Immature natural killer cell (primary cell): ENCODE data around the gene RELN. TPM values are rescaled to one million over a fixed set of nuclear protein-coding genes. Genes with fewer than 3 reads are reported as not detected.

Source experiments
- DNase-seq, 3 donors: peaks; one replicate each; pipeline ENCODE4 v3.0.0; 2022; ENCODE audit warnings: mixed read lengths in 1 of 3
- H3K27ac Mint-ChIP-seq, 6 donors: one replicate each; pipeline ENCODE4 v1.8.0; 2020; ENCODE audit warnings: mixed read lengths in 6 of 6, mild to moderate bottlenecking in 5 of 6, inconsistent platforms in 4 of 6, moderate library complexity in 3 of 6
- H3K27me3 Mint-ChIP-seq, 3 donors: one replicate each; pipeline ENCODE4 v1.8.0; 2020 to 2021; ENCODE audit warnings: low read depth in 3 of 3, mild to moderate bottlenecking in 3 of 3, mixed read lengths in 3 of 3, moderate library complexity in 3 of 3, inconsistent platforms in 1 of 3
- H3K36me3 Mint-ChIP-seq, 3 donors: one replicate each; pipeline ENCODE4 v1.8.0; 2020; ENCODE audit warnings: mixed read lengths in 3 of 3, inconsistent platforms in 2 of 3, mild to moderate bottlenecking in 2 of 3
- H3K4me1 Mint-ChIP-seq, 2 donors: one replicate each; pipeline ENCODE4 v1.8.0; 2020; ENCODE audit warnings: inconsistent platforms in 2 of 2, mild to moderate bottlenecking in 2 of 2, mixed read lengths in 2 of 2, moderate library complexity in 1 of 2
- H3K4me3 Mint-ChIP-seq, 5 donors: one replicate each; pipeline ENCODE4 v1.8.0; 2020; ENCODE audit warnings: mild to moderate bottlenecking in 5 of 5, mixed read lengths in 5 of 5, inconsistent platforms in 3 of 5, moderate library complexity in 3 of 5
- H3K9me3 Mint-ChIP-seq, 6 donors: one replicate each; pipeline ENCODE4 v1.8.0; 2020; ENCODE audit warnings: mild to moderate bottlenecking in 6 of 6, mixed read lengths in 6 of 6, inconsistent platforms in 4 of 6, moderate library complexity in 3 of 6
- polyA plus RNA-seq, 3 donors: library from polyadenylated mRNA; unstranded; fragments of 300-500 nt; fragmentation: Illumina TruSeq; gene quantifications; one replicate each; pipeline ENCODE4 v1.2.3, GENCODE V29; 2021

The RELN gene
- polyA plus RNA-seq, 3 donors from 2014 or later, result not detected

GRCh38 chr7:103985565-103986126, 3.8 kb downstream of the RELN start:
- H3K27me3 Mint-ChIP-seq, result peaks cover 5 to 14% (median 6%) of the 10 kb centered on the region in 3 donors

GRCh38 chr7:103984050-103984449, 5.4 kb downstream of the RELN start:
- no peak overlapping the region for H3K4me3 Mint-ChIP-seq
- peaks cover 0 to 3% (median 0%) of the 10 kb centered on the region in 3 donors for H3K36me3 Mint-ChIP-seq
- peaks cover 3 to 9% (median 6%) of the 10 kb centered on the region in 3 donors for H3K27me3 Mint-ChIP-seq
- H3K4me1 Mint-ChIP-seq, result no peaks in the 10 kb centered on the region
- no peak overlapping the region for H3K27ac Mint-ChIP-seq
- DNase-seq, result no peak
- peaks cover 0 to 6% (median 0%) of the 10 kb centered on the region in 6 donors for H3K9me3 Mint-ChIP-seq

More at GRCh38 chr7:103985565-103986126, 3.8 kb downstream of the RELN start:
- H3K27ac Mint-ChIP-seq, result no peak overlapping the region
- H3K36me3 Mint-ChIP-seq, result peaks cover 0 to 3% (median 0%) of the 10 kb centered on the region in 3 donors
- no peak overlapping the region for H3K4me3 Mint-ChIP-seq
- peaks cover 0 to 3% of the 10 kb centered on the region in 2 donors for H3K4me1 Mint-ChIP-seq
- DNase-seq, result no peak
- peaks cover 0 to 6% (median 0%) of the 10 kb centered on the region in 6 donors for H3K9me3 Mint-ChIP-seq

DNA sequence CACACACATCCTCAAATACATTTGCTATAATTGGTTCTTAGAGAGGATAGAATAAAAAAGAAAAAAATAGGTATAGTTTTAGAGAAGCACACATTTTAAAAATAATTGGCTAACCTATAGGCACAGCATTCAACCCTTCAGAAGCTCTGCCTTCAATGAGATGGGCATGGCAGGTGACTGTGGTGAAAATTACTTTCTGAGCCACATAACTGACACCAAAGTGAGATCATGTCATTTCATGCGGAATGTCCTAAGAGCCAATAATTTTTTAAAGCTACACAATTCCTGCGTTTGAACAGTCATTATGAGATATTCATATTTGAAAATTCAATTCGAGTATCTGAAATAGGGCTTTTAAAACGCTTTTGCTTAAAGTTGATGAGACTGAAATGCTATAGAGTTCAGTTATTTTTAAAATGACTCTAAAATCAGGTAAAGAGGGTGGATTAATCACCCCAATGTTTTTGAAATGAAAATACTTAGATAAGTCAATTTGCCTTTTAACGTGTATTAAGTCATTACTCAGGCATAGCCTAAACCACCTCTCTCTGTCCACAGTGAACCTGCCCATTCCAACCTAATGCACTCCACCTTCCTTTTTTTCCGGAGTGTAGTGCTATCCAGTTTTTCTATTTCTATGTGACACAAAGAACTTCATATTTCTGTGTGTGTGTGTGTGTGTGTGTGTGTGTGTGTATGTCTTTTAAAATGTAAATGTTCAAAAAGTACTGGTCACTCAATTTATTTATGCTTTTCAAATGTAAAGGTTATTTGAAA, 6.1 kb downstream of the RELN start:
- H3K27me3 Mint-ChIP-seq, result peaks cover 3 to 6% (median 6%) of the 10 kb centered on the region in 3 donors
- peaks cover 0 to 5% (median 0%) of the 10 kb centered on the region in 6 donors for H3K9me3 Mint-ChIP-seq
- no peaks in the 10 kb centered on the region for H3K4me1 Mint-ChIP-seq
- no peak overlapping the region for H3K27ac Mint-ChIP-seq
- H3K36me3 Mint-ChIP-seq, result peaks cover 0 to 2% (median 0%) of the 10 kb centered on the region in 3 donors
- DNase-seq, result no peak
- H3K4me3 Mint-ChIP-seq, result no peak overlapping the region

GRCh38 chr7:103981003-103981423, 8.4 kb downstream of the RELN start:
- no peak overlapping the region for H3K27ac Mint-ChIP-seq
- DNase-seq, result no peak

DNA sequence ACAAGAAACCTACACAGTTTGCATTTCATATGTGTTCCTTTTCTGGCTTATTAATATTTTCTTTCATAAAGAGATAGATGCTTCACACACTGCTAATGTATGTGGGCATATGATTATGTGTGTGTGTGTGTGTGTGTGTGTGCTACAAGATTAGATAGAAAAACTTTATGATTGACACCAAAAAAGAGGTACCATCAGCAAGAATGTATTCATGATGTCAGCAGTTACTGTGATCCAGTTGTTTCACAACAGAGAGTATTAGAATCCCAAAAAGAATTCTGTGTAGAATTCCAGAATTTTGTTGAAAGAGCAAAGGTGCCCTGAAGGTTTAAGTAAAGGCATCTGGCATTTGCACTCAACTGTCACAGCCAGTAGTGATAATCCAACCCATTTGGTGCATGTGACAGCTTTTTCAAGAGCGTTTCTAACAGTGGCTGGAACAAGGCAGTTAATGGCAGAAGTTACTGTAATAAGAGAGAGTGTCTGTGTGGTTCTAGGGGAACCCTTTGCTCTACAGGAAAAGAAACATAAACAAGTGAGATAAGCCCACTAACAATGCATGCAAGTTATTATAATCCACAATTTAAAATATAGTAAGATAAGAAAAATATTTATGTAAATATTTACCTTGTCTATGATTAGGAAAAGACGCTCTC, 16.6 kb downstream of the RELN start:
- H3K9me3 Mint-ChIP-seq, result peaks cover 0 to 5% (median 0%) of the 10 kb centered on the region in 6 donors
- no peak overlapping the region for H3K4me3 Mint-ChIP-seq
- H3K36me3 Mint-ChIP-seq, result no peaks in the 10 kb centered on the region
- no peaks in the 10 kb centered on the region for H3K27me3 Mint-ChIP-seq
- H3K27ac Mint-ChIP-seq, result no peak overlapping the region
- no peak for DNase-seq
- no peaks in the 10 kb centered on the region for H3K4me1 Mint-ChIP-seq

More at GRCh38 chr7:103981003-103981423, 8.4 kb downstream of the RELN start:
- no peaks in the 10 kb centered on the region for H3K9me3 Mint-ChIP-seq
- H3K4me3 Mint-ChIP-seq, result no peak overlapping the region
- no peaks in the 10 kb centered on the region for H3K4me1 Mint-ChIP-seq
- peaks cover 0 to 2% (median 0%) of the 10 kb centered on the region in 3 donors for H3K27me3 Mint-ChIP-seq
- no peaks in the 10 kb centered on the region for H3K36me3 Mint-ChIP-seq

DNA sequence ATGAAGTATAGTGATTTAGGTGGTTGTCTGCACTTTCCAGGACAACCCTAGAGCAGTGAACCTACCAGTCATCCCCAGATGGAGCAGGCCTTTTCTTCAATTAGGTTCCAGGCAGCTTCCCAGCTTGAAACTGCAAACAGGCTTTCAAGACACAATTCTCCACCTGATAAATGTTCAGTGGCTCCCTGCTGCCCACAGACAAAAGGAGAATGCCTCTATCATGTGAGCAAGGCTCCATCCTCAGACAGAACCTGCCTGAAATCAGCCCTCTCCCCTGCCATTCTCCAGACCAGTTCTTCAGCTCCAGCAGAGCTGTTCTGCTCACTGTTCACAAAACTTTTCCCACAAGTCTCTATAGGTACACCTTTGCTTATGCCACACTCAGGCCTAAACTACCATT, 22.1 kb downstream of the RELN start:
- Mint-ChIP-seq H3K27me3 (peaks cover 0 to 2% (median 2%) of the 10 kb centered on the region in 3 donors), H3K4me1 (no peaks in the 10 kb centered on the region)
- DNase-seq, result no peak

GRCh38 chr7:103966593-103967277, 22.7 kb downstream of the RELN start:
- Mint-ChIP-seq H3K36me3 (no peaks in the 10 kb centered on the region), H3K9me3 (peaks cover 0 to 2% (median 0%) of the 10 kb centered on the region in 6 donors), H3K27ac (no peak overlapping the region), H3K27me3 (peaks cover 1 to 2% (median 2%) of the 10 kb centered on the region in 3 donors), H3K4me3 (no peak overlapping the region), H3K4me1 (no peaks in the 10 kb centered on the region)
- DNase-seq, result no peak

More for the DNA sequence above, 22.1 kb downstream of the RELN start:
- no peak overlapping the region for H3K27ac Mint-ChIP-seq
- no peak overlapping the region for H3K4me3 Mint-ChIP-seq
- H3K36me3 Mint-ChIP-seq, result no peaks in the 10 kb centered on the region
- peaks cover 0 to 2% (median 0%) of the 10 kb centered on the region in 6 donors for H3K9me3 Mint-ChIP-seq

DNA sequence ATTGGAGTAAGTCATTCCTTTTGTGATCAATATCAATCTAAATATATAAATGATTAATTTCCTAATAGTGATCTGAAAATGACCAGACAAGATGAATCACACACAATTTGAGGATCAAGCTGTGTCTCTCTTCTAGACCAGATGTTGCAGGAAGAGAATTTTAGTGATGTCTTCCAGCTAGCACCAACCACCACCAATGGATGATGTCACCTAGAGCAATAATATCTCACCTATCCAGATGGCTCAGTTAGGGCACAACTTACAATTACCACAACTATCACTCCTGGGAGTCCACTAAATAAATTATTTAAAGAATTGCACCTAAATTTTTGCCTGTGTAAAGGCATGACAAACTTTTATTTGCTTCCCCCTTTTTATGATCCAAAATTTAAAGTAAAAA, 25.2 kb downstream of the RELN start:
- H3K36me3 Mint-ChIP-seq, result no peaks in the 10 kb centered on the region
- DNase-seq, result no peak
- no peak overlapping the region for H3K4me3 Mint-ChIP-seq
- no peaks in the 10 kb centered on the region for H3K4me1 Mint-ChIP-seq
- peaks cover 0 to 9% (median under 1%) of the 10 kb centered on the region in 6 donors for H3K9me3 Mint-ChIP-seq
- H3K27me3 Mint-ChIP-seq, result peaks cover 1 to 2% (median 2%) of the 10 kb centered on the region in 3 donors
- no peak overlapping the region for H3K27ac Mint-ChIP-seq

- H3K9me3 Mint-ChIP-seq, result peaks cover 0 to 9% (median under 1%) of the 10 kb centered on the region in 6 donors
- H3K27ac Mint-ChIP-seq, result no peak overlapping the region
- no peak overlapping the region for H3K4me3 Mint-ChIP-seq
- H3K36me3 Mint-ChIP-seq, result no peaks in the 10 kb centered on the region
- no peak for DNase-seq
- H3K27me3 Mint-ChIP-seq, result peaks cover 1 to 2% (median 2%) of the 10 kb centered on the region in 3 donors
- H3K4me1 Mint-ChIP-seq, result no peaks in the 10 kb centered on the region
Measured at GRCh38 chr7:103962070-103962469, 27.4 kb downstream of the RELN start.

DNA sequence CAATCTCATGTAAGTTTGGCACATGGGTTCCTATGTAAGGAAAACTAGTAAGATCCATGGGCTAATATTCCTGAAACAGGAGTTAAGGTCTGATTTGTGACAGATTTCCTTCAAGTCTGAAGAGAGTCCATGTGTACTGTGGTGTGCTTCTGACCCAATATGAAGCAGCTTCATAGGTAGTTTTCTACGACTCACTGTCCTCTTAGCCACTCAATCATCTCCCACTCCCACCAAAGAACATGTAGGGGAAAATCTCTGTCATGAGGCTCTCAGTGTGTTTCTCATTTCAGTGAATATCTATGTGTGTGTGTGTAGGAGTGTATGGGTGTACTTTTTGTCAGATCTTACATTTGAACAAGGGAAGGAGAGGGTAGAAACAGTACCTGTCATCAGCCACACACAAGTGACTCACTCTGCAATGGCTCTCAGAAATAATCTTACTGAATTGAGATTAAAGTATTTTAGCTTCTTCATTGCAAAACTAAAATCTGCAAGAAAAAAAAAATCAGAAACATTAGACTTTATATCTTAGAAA, 31.1 kb downstream of the RELN start:
- Mint-ChIP-seq H3K36me3 (no peaks in the 10 kb centered on the region), H3K4me1 (no peaks in the 10 kb centered on the region), H3K27ac (no peak overlapping the region), H3K4me3 (no peak overlapping the region), H3K27me3 (peaks cover 1 to 2% (median 2%) of the 10 kb centered on the region in 3 donors), H3K9me3 (peaks cover 0 to 9% (median under 1%) of the 10 kb centered on the region in 6 donors)
- no peak for DNase-seq

DNA sequence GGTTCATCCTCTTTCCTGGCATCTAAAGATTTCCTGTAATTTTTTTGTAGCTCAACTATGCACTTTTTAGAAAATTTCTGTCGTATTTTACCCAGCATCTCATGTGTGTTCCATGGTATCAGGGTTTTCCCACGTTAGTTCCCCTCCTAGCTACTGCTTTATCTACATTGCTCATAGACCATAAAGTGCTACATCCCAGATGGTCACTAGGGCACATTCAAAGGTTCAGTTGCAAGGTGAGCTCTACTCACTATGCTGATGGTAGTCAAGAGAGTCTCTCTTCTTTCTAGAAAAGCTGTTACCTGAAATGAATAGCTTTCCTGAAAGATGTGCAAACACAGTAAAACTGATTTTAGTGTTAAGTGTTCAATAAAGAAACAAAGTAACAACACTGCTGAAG, 33.5 kb downstream of the RELN start:
- Mint-ChIP-seq H3K4me1 (no peaks in the 10 kb centered on the region), H3K36me3 (no peaks in the 10 kb centered on the region), H3K4me3 (no peak overlapping the region), H3K9me3 (peaks cover 0 to 7% (median 3%) of the 10 kb centered on the region in 6 donors), H3K27ac (no peak overlapping the region), H3K27me3 (no peaks in the 10 kb centered on the region)
- no peak for DNase-seq

DNA sequence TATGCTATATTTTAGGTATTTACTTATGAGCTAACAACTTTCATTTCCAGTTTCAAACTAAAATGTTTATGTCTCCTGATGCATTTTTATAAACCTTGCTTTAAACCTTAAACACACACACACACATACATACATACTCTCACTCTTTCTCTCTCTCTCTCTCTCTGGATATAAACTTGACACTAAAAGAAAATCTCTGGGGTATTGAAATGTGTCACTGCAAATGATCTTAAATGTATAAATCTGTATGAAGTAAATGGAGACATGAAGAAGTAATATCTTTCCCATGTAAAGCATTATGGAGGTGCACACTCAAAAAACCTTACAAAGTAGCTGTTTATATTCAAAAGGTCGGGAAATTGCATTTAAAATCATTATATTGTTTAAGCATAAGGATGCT, 37.0 kb downstream of the RELN start:
- Mint-ChIP-seq H3K4me1 (no peaks in the 10 kb centered on the region), H3K9me3 (peaks cover 0 to 4% (median 0%) of the 10 kb centered on the region in 6 donors), H3K4me3 (no peak overlapping the region), H3K27ac (no peak overlapping the region), H3K36me3 (no peaks in the 10 kb centered on the region), H3K27me3 (peaks cover 0 to 2% (median 0%) of the 10 kb centered on the region in 3 donors)
- DNase-seq, result no peak

DNA sequence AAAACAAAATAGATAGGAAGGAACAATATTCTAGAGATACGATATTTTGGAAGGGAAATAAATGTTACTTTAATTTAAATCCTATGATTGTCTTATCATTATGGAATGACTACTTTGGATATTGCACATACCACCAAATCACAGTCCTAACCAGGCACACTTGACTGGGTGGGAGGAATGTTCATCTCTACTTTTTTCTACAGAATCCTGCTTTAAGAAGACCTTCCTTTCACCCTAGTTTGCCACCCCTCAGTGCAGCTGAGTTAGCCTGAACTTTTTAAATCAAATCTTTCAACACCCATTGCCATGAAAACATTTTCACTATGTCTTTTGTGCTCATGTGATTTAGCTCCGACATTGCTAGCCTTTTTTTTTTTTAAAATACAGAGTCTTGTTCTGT, 38.1 kb downstream of the RELN start:
- Mint-ChIP-seq H3K27me3 (peaks cover 0 to 5% (median 2%) of the 10 kb centered on the region in 3 donors), H3K27ac (no peak overlapping the region), H3K36me3 (no peaks in the 10 kb centered on the region), H3K4me3 (no peak overlapping the region), H3K9me3 (peaks cover 0 to 4% (median 0%) of the 10 kb centered on the region in 6 donors), H3K4me1 (no peaks in the 10 kb centered on the region)
- no peak for DNase-seq
